Measurements from ENCODE around the gene ALDOC. TPM values are rescaled to one million over a fixed set of nuclear protein-coding genes. Genes with fewer than 3 reads are reported as not detected.

ALDOC gene
- polyA plus RNA-seq, 1 of the 3 experiments (the other 2 are of a cell fraction), result 10.3 TPM

DNA sequence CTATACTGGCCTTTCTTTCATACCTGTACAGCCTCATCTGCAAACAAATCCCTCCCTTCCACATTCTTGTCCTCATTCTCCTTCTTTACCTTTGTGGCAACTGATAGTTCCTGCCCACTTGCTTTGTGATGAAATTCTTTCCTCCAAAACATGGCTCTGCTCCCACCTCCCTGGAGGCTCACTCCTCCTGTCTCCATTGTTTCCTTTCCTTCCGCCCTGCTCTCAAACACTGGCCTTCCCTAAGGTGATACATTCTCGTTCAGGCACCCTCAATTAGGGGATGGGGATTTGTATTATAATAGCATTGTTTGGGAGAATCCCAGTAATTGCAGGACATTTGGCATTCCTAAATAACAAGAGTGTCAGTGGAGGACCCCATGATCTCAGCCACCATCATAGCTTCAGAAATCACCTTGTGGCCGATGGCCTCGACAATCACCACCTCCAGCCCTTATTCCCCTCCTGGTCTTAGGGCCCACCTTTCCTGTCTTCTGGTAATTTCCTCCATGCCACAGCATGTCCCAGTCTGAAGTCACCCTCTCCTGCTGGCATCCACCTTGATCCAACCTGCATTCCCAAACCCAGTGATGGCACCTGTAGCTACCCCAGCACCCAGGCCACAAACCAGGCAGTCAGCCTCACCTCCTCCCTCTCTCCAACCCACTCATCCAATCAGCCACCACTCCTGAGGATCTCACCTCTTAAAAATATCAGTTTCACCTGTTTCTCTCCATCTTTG lies 32.1 kb downstream of the ALDOC start:
- Histone ChIP-seq H3K4me2 (no peak overlapping the region), H2AFZ (ENCODE audit: low read depth) (no peak overlapping the region), H3K27ac (ENCODE audit: low read depth in 2 of 2, low read length in 1 of 2) (no peak overlapping the region), H3K4me3 (ENCODE audit: low read depth in 2 of 2, low read length in 1 of 2) (no peak overlapping the region), H3K36me3 (replicated peaks in 1 of 2; ENCODE audit: control insufficient read depth in 1 of 2, insufficient read depth in 2 of 2, low read length in 1 of 2) (peaks cover 0 to 17% of the 10 kb centered on the region in 2 experiments), H3K9ac (no peak overlapping the region), H3K79me2 (ENCODE audit: insufficient read depth) (no peaks in the 10 kb centered on the region), H4K20me1 (ENCODE audit: insufficient read depth) (no peaks in the 10 kb centered on the region), H3K9me2 (no peaks in the 10 kb centered on the region), H3K9me3 (no peaks in the 10 kb centered on the region), H3K27me3 (ENCODE audit: insufficient read depth) (no peaks in the 10 kb centered on the region), H3K4me1 (ENCODE audit: control insufficient read depth in 1 of 2, insufficient read depth in 2 of 2, low read depth in 1 of 2, low read length in 1 of 2) (peaks cover 0 to 6% of the 10 kb centered on the region in 2 experiments; a peak in 1 of 4 replicates), H3F3A (replicated peaks; ENCODE audit: insufficient read depth) (no peaks in the 10 kb centered on the region)
- WGBS (ENCODE audit: low lambda C conversion rate), result 75% methylated on average over 4 of the region's 4 CpGs
- TF ChIP-seq, protein P1, sequence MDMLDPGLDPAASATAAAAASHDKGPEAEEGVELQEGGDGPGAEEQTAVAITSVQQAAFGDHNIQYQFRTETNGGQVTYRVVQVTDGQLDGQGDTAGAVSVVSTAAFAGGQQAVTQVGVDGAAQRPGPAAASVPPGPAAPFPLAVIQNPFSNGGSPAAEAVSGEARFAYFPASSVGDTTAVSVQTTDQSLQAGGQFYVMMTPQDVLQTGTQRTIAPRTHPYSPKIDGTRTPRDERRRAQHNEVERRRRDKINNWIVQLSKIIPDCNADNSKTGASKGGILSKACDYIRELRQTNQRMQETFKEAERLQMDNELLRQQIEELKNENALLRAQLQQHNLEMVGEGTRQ (IDR thresholded peaks at IDR 0.05; ENCODE audit: borderline replicate concordance, low read depth, low read length), result no peak
- TF ChIP-seq FOXJ3 (CRISPR knock-in tag; IDR thresholded peaks at IDR 0.05) (no peak), NRF1 (IDR thresholded peaks at IDR 0.05; ENCODE audit: low read depth, low read length) (no peak), FOXM1 (IDR thresholded peaks at IDR 0.05; ENCODE audit: low read depth) (no peak), MEF2A (IDR thresholded peaks at IDR 0.05; ENCODE audit: borderline replicate concordance, low read depth) (no peak), ELF1 (IDR thresholded peaks at IDR 0.05) (no peak)
- ChIA-PET POLR2A (no interaction called here), CTCF (interaction anchor here (1.6 to 4.4 kb wide), 2 partner anchors 11 to 42 kb away, joined by 4 to 47 read pairs; no protein-coding TSS in a partner anchor)
- DNase-seq, result no peak

DNA sequence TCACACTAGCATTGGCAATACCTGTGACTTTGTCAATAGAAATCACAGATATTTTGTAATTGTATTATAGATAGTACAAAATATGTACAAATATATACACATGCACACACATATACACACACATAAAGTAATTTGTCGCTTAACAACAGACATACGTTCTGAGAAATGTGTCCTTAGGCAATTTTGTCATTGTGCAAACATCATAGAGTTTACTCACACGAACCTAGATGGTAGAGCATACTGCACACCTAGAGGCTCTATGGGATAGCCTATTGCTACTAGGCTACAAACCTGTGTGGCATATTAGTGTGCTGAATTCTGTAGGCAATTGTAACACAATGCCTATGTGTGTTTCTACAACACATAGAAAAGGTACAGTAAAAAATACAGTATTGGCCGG lies 35.3 kb downstream of the ALDOC start:
- no peaks in the 10 kb centered on the region for H3K27me3 ChIP-seq (ENCODE audit: insufficient read depth)
- no peak for DNase-seq
- no peaks in the 10 kb centered on the region for H4K20me1 ChIP-seq (ENCODE audit: insufficient read depth)
- H3K79me2 ChIP-seq (ENCODE audit: insufficient read depth), result no peaks in the 10 kb centered on the region
- no peak overlapping the region for H3K27ac ChIP-seq (ENCODE audit: low read depth in 2 of 2, low read length in 1 of 2)
- H2AFZ ChIP-seq (ENCODE audit: low read depth), result 0 out of 2 replicates have a peak overlapping the region, but pooled peaks have one; percentile 3
- no peak for TF ChIP-seq NFIC (IDR thresholded peaks at IDR 0.05; ENCODE audit: borderline replicate concordance)
- no peaks in the 10 kb centered on the region for H3K9me3 ChIP-seq
- H3K4me1 ChIP-seq (ENCODE audit: control insufficient read depth in 1 of 2, insufficient read depth in 2 of 2, low read depth in 1 of 2, low read length in 1 of 2), result no peaks in the 10 kb centered on the region
- no peaks in the 10 kb centered on the region for H3F3A ChIP-seq (replicated peaks; ENCODE audit: insufficient read depth)
- peaks cover 0 to 2% of the 10 kb centered on the region in 2 experiments for H3K36me3 ChIP-seq (replicated peaks in 1 of 2; ENCODE audit: control insufficient read depth in 1 of 2, insufficient read depth in 2 of 2, low read length in 1 of 2)
- POLR2A ChIA-PET, result no interaction called here
- no peak overlapping the region for H3K4me3 ChIP-seq (ENCODE audit: low read depth in 2 of 2, low read length in 1 of 2)
- CTCF ChIA-PET, result interaction anchor here (0.8 to 7.9 kb wide), 21 partner anchors 9 to 136 kb away, joined by 3 to 117 read pairs (median 5); partner anchors contain the start of genes ALDOC and UNC119
- H3K9me2 ChIP-seq, result no peaks in the 10 kb centered on the region
- H3K4me2 ChIP-seq, result no peak overlapping the region
- WGBS (ENCODE audit: low lambda C conversion rate), result 76% methylated on average over 4 of the region's 4 CpGs
- H3K9ac ChIP-seq, result no peak overlapping the region

DNA sequence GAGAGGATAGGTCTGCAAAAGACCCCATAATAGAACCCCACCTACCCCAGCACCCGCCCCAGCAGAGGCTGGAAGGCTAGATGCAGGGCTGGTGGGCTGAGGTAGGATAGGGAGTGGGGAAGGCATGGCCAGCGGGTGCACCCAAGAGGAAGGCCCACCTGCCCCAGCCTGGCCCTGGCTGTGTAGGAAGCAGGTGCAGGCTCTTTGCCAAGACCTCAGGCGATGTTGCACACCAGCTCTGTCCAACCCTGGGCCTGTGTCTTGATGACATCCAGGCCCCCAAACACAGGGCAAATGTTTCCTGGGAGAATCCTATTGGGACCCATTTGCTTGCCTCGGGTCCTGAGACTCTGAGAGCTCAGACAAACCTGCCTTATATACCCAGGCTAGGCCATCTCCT lies 36.5 kb downstream of the ALDOC start:
- Histone ChIP-seq H3K4me1 (ENCODE audit: control insufficient read depth in 1 of 2, insufficient read depth in 2 of 2, low read depth in 1 of 2, low read length in 1 of 2) (no peaks in the 10 kb centered on the region), H3K79me2 (ENCODE audit: insufficient read depth) (no peaks in the 10 kb centered on the region), H3K36me3 (replicated peaks in 1 of 2; ENCODE audit: control insufficient read depth in 1 of 2, insufficient read depth in 2 of 2, low read length in 1 of 2) (no peaks in the 10 kb centered on the region), H3K27ac (ENCODE audit: low read depth in 2 of 2, low read length in 1 of 2) (no peak overlapping the region), H2AFZ (ENCODE audit: low read depth) (no peak overlapping the region), H3K27me3 (ENCODE audit: insufficient read depth) (no peaks in the 10 kb centered on the region), H3K9me2 (no peaks in the 10 kb centered on the region), H3K4me2 (no peak overlapping the region), H3K4me3 (ENCODE audit: low read depth in 2 of 2, low read length in 1 of 2) (no peak overlapping the region), H3F3A (replicated peaks; ENCODE audit: insufficient read depth) (no peaks in the 10 kb centered on the region), H4K20me1 (ENCODE audit: insufficient read depth) (no peaks in the 10 kb centered on the region), H3K9ac (no peak overlapping the region), H3K9me3 (no peaks in the 10 kb centered on the region)
- ChIA-PET CTCF (interaction anchor here (0.7 to 7.9 kb wide), 25 partner anchors 8 to 647 kb away, joined by 3 to 117 read pairs (median 5); partner anchors contain the start of genes FOXN1, LYRM9, PIGS and UNC119), POLR2A (no interaction called here)
- peak; percentile 21 for DNase-seq
- 53% methylated on average over 4 of the region's 4 CpGs for WGBS (ENCODE audit: low lambda C conversion rate)
- no peak for TF ChIP-seq YY1 (IDR thresholded peaks at IDR 0.05; ENCODE audit: low read depth)
- TF ChIP-seq, protein P2, sequence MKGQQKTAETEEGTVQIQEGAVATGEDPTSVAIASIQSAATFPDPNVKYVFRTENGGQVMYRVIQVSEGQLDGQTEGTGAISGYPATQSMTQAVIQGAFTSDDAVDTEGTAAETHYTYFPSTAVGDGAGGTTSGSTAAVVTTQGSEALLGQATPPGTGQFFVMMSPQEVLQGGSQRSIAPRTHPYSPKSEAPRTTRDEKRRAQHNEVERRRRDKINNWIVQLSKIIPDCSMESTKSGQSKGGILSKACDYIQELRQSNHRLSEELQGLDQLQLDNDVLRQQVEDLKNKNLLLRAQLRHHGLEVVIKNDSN (IDR thresholded peaks at IDR 0.05; ENCODE audit: borderline replicate concordance, low read depth), result no peak
- no peak for TF ChIP-seq NRF1 (IDR thresholded peaks at IDR 0.05; ENCODE audit: low read depth, low read length)
- TF ChIP-seq RAD21 (IDR thresholded peaks at IDR 0.05; ENCODE audit: low read length), result no peak
- no peak for TF ChIP-seq EP300 (IDR thresholded peaks at IDR 0.05; ENCODE audit: borderline replicate concordance in 1 of 2, low read depth in 1 of 2, low read length in 1 of 2)
- TF ChIP-seq POLR2AphosphoS5 (IDR thresholded peaks at IDR 0.05; ENCODE audit: low read depth, low read length), result no peak
- no peak for TF ChIP-seq SMC3 (IDR thresholded peaks at IDR 0.05; ENCODE audit: low read depth, low read length)
- TF ChIP-seq, protein P3, sequence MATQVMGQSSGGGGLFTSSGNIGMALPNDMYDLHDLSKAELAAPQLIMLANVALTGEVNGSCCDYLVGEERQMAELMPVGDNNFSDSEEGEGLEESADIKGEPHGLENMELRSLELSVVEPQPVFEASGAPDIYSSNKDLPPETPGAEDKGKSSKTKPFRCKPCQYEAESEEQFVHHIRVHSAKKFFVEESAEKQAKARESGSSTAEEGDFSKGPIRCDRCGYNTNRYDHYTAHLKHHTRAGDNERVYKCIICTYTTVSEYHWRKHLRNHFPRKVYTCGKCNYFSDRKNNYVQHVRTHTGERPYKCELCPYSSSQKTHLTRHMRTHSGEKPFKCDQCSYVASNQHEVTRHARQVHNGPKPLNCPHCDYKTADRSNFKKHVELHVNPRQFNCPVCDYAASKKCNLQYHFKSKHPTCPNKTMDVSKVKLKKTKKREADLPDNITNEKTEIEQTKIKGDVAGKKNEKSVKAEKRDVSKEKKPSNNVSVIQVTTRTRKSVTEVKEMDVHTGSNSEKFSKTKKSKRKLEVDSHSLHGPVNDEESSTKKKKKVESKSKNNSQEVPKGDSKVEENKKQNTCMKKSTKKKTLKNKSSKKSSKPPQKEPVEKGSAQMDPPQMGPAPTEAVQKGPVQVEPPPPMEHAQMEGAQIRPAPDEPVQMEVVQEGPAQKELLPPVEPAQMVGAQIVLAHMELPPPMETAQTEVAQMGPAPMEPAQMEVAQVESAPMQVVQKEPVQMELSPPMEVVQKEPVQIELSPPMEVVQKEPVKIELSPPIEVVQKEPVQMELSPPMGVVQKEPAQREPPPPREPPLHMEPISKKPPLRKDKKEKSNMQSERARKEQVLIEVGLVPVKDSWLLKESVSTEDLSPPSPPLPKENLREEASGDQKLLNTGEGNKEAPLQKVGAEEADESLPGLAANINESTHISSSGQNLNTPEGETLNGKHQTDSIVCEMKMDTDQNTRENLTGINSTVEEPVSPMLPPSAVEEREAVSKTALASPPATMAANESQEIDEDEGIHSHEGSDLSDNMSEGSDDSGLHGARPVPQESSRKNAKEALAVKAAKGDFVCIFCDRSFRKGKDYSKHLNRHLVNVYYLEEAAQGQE (IDR thresholded peaks at IDR 0.05; ENCODE audit: low read depth, low read length), result no peak

Data from SK-N-SH (cell line).